Fibroblast of pulmonary artery (primary cell): ENCODE data around the gene CHCHD1.
A peak's percentile ranks its signal among the peaks of the same experiment; 100 is the strongest.

ENCODE experiments used
- DNase-seq: peaks from one replicate; pipeline ENCODE4 v3.0.0-alpha.2; 2010; ENCODE audit warnings: low read depth
- H3K4me3 ChIP-seq: replicated peaks from 2 replicates; pipeline ENCODE4 v1.5.1; 2011; ENCODE audit warnings: low read depth, mild to moderate bottlenecking, control low read depth, low read length, moderate library complexity
- CTCF ChIP-seq: IDR thresholded peaks from 2 replicates; pipeline ENCODE4 v1.5.1; 2011; ENCODE audit warnings: mild to moderate bottlenecking, control low read depth, low read length, inconsistent platforms; ENCODE audit errors: missing control alignments

CHCHD1 gene

GRCh38 chr10:73807471-73807870, 25.6 kb downstream of the CHCHD1 start:
- DNase-seq = no peak
- no peak overlapping the region for H3K4me3 ChIP-seq
- TF ChIP-seq CTCF = no peak

- no peak overlapping the region for H3K4me3 ChIP-seq
- no peak for TF ChIP-seq CTCF
- no peak for DNase-seq
Measured at GRCh38 chr10:73808021-73808815, 26.4 kb downstream of the CHCHD1 start.

GRCh38 chr10:73809061-73809818, 27.4 kb downstream of the CHCHD1 start:
- H3K4me3 ChIP-seq = no peak overlapping the region
- TF ChIP-seq CTCF = no peak
- no peak for DNase-seq

- TF ChIP-seq CTCF = no peak
- peak overlapping the region; percentile 73 for H3K4me3 ChIP-seq
- DNase-seq = no peak
Measured at GRCh38 chr10:73810358-73810734, 28.5 kb downstream of the CHCHD1 start.

GRCh38 chr10:73810735-73811465, 29.1 kb downstream of the CHCHD1 start:
- peak overlapping the region; percentile 73 for H3K4me3 ChIP-seq
- TF ChIP-seq CTCF = no peak
- DNase-seq = peak; percentile 33

GRCh38 chr10:73812657-73813056, 30.8 kb downstream of the CHCHD1 start:
- H3K4me3 ChIP-seq = no peak overlapping the region
- DNase-seq = no peak
- no peak for TF ChIP-seq CTCF
